Transverse colon (tissue), 4 donors: ENCODE data around the gene UBLCP1. TPM values are rescaled to one million over a fixed set of nuclear protein-coding genes. Genes with fewer than 3 reads are reported as not detected.

ENCODE experiments used
- DNase-seq: peaks from one replicate; pipeline ENCODE4 v3.0.0-alpha.2; 2019
- H3K27ac ChIP-seq, 4 donors: fragments of 200-600 bp; sonication (generic); 2 replicates each; pipeline ENCODE4 v1.5.1; 2016 to 2018; ENCODE audit warnings: inconsistent platforms in 4 of 4
- H3K27me3 ChIP-seq: fragments of 200-600 bp; sonication (generic); 2 replicates; pipeline ENCODE4 v1.5.1; 2017; ENCODE audit warnings: inconsistent platforms
- H3K36me3 ChIP-seq, 4 donors: fragments of 200-600 bp; sonication (generic); 2 replicates each; pipeline ENCODE4 v1.5.1; 2017 to 2019; ENCODE audit warnings: inconsistent platforms in 4 of 4
- H3K4me1 ChIP-seq, 4 donors: fragments of 200-600 bp; sonication (generic); 2 replicates each; pipeline ENCODE4 v1.5.1; 2017 to 2020; ENCODE audit warnings: inconsistent platforms in 4 of 4
- H3K4me3 ChIP-seq, 4 donors: fragments of 200-600 bp; sonication (generic); 1 replicate in 1 of 4; 2 replicates in 3 of 4; pipeline versions ENCODE4 v1.5.1 to v1.6.1; 2017 to 2019; ENCODE audit warnings: inconsistent platforms in 4 of 4
- H3K9me3 ChIP-seq, 2 donors: fragments of 200-600 bp; sonication (generic); 2 replicates each; pipeline ENCODE4 v1.5.1; 2017 to 2019; ENCODE audit warnings: inconsistent platforms in 2 of 2
- EP300 ChIP-seq: sonication (generic); formaldehyde crosslinking; IDR thresholded peaks from one replicate; pipeline ENCODE4 v1.6.1; 2017; ENCODE audit warnings: antibody characterized with exemption, low read depth
- POLR2A ChIP-seq: fragments of 450-650 bp; IDR thresholded peaks from one replicate; pipeline ENCODE4 v1.6.1; 2016; ENCODE audit warnings: antibody characterized with exemption, mild to moderate bottlenecking, moderate library complexity
- POLR2AphosphoS5 ChIP-seq, 3 donors: sonication (generic); formaldehyde crosslinking; IDR thresholded peaks; one replicate each; pipeline ENCODE4 v1.6.1; 2016; ENCODE audit warnings: antibody characterized with exemption in 3 of 3
- WGBS, 2 donors: methylation state at CpG; one replicate each; pipeline ENCODE4 v1.1.5; 2018; ENCODE audit warnings: low coverage in 1 of 2; 5-methylcytosine and 5-hydroxymethylcytosine counted together
- in situ Hi-C, 4 donors: fragments of 200-750 bp; cut with MboI; loops; one replicate each; pipeline versions ENCODE4 v1.15.0 to v1.15.1; 2017; ENCODE audit warnings: low sequenced_read_pairs in 3 of 4, low pct_ligation_motif_present in 1 of 4, low pct_unique_long_range_greater_than_20kb in 1 of 4
- intact Hi-C: fragments of 100-400 bp; cut with DNase I; formaldehyde crosslinking; loops from one replicate; pipeline ENCODE4 v1.15.1; 2023; ENCODE audit warnings: low total_unique reads
- total RNA-seq, 4 donors: library from RNA; depleted of rRNA; stranded (reverse); fragments of >200 nt; gene quantifications; one replicate each; pipeline ENCODE4 v1.1.0, GENCODE V29; 2016
- TF ChIP-seq, protein P1 (sequence below), 5 experiments: fragments of 200-600 bp in 3 of 5; fragments of 450-650 bp in 2 of 5; sonication (generic) in 3 of 5; IDR thresholded peaks; 1 replicate in 2 of 5; 2 replicates in 3 of 5; pipeline ENCODE4 v1.5.1; 2016 to 2017; ENCODE audit warnings: antibody characterized with exemption in 5 of 5, inconsistent platforms in 3 of 5, mild to moderate bottlenecking in 2 of 5, moderate library complexity in 1 of 5

UBLCP1 gene
- total RNA-seq, 4 donors from 2014 or later = 2.2 to 15.2 (median 8.8) TPM

DNA sequence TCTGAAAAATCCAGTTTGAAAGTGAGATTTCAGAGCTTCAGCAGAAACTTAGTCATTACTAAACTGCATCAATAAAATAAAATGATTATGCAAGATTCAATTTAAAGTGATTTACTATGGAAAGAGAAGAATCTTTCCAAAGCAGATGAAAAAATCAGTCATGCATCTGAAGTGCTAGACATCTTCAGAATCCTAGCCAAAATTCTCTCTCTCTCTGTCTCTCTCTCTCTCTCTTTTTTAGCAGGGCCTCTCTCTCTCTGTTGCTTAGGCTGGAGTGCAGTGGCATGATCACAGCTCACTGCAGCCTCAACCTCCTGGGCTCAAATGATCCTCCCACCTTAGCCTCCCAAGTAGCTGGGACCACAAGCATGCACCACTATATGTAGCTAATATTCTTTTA lies 18.2 kb upstream of the UBLCP1 start:
- Histone ChIP-seq H3K4me3 (no peak overlapping the region), H3K36me3 (no peaks in the 10 kb centered on the region), H3K9me3 (no peaks in the 10 kb centered on the region), H3K4me1 (no peaks in the 10 kb centered on the region), H3K27ac (no peak overlapping the region), H3K27me3 (peaks cover 20% of the 10 kb centered on the region)
- intact Hi-C loops (no loop called here), in situ Hi-C loops (no loop called here)
- TF ChIP-seq, protein P1, sequence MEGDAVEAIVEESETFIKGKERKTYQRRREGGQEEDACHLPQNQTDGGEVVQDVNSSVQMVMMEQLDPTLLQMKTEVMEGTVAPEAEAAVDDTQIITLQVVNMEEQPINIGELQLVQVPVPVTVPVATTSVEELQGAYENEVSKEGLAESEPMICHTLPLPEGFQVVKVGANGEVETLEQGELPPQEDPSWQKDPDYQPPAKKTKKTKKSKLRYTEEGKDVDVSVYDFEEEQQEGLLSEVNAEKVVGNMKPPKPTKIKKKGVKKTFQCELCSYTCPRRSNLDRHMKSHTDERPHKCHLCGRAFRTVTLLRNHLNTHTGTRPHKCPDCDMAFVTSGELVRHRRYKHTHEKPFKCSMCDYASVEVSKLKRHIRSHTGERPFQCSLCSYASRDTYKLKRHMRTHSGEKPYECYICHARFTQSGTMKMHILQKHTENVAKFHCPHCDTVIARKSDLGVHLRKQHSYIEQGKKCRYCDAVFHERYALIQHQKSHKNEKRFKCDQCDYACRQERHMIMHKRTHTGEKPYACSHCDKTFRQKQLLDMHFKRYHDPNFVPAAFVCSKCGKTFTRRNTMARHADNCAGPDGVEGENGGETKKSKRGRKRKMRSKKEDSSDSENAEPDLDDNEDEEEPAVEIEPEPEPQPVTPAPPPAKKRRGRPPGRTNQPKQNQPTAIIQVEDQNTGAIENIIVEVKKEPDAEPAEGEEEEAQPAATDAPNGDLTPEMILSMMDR (IDR thresholded peaks at IDR 0.05) = no peak
- no peak for TF ChIP-seq POLR2AphosphoS5 (IDR thresholded peaks at IDR 0.05)
- no peak for TF ChIP-seq POLR2A
- TF ChIP-seq EP300 = no peak
- no peak for DNase-seq

DNA sequence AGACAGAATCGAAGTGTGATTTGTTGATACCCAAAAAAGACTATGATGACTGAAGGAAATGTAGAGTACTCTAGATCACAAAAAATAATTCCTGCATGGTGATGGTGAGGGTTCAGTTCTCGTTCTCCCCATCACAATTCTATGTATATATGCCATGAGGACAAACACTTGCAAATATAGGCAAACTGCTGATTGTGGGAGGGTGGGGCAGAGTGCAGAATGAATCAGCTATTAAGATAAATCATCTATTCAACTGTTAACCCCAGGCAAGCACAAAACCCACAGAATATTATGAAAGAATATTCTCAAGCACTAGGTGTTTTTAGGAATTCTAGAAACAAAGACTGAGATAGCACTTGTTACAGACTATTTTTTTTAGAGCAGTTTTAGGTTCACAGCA lies 13.9 kb upstream of the UBLCP1 start:
- Histone ChIP-seq H3K27ac (no peak overlapping the region), H3K9me3 (no peaks in the 10 kb centered on the region), H3K27me3 (peaks cover 22% of the 10 kb centered on the region), H3K4me1 (no peaks in the 10 kb centered on the region), H3K36me3 (no peaks in the 10 kb centered on the region), H3K4me3 (no peak overlapping the region)
- DNase-seq = no peak
- 66 to 67% methylated on average over 1 to 2 of the region's 2 CpGs for WGBS, 2 donors
- in situ Hi-C loops (no loop called here), intact Hi-C loops (no loop called here)
- TF ChIP-seq EP300 (no peak), POLR2A (no peak), POLR2AphosphoS5 (IDR thresholded peaks at IDR 0.05) (no peak)
- TF ChIP-seq, protein P1 (IDR thresholded peaks at IDR 0.05) = no peak

DNA sequence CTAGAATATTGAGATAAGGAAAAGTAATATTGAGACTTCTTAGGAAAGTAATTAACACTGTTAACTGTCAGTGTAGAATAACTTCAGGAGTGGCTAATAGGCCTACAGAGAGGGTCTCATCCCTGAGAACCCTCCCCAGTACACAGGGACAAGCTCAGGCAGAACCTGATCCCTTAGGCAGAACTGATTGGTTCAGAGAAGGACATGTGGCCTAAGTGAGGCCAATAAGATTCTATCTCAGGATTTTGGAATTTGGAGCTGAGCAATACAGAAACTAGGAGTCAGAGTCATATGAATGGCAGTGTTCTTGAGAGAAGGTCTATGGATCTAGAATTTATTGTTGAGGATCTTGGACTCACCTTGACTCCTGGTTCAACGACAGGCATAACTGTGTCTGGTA lies 10.9 kb upstream of the UBLCP1 start:
- no peak overlapping the region for H3K4me3 ChIP-seq
- intact Hi-C loops (no loop called here), in situ Hi-C loops (loop anchor here in 1 of 4 donors (25.0 kb wide), 1 partner anchor 90 kb away; no protein-coding TSS in a partner anchor)
- H3K36me3 ChIP-seq = no peaks in the 10 kb centered on the region
- 86% methylated on average over 1 of the region's 1 CpG; no CpG with 5 or more reads in 1 of the 2 donors for WGBS, 2 donors
- H3K27me3 ChIP-seq = peaks cover 22% of the 10 kb centered on the region
- no peaks in the 10 kb centered on the region for H3K4me1 ChIP-seq
- TF ChIP-seq, protein P1 (IDR thresholded peaks at IDR 0.05) = no peak
- TF ChIP-seq EP300 = no peak
- no peak for TF ChIP-seq POLR2AphosphoS5 (IDR thresholded peaks at IDR 0.05)
- no peak for TF ChIP-seq POLR2A
- no peaks in the 10 kb centered on the region for H3K9me3 ChIP-seq
- no peak for DNase-seq
- H3K27ac ChIP-seq = no peak overlapping the region

DNA sequence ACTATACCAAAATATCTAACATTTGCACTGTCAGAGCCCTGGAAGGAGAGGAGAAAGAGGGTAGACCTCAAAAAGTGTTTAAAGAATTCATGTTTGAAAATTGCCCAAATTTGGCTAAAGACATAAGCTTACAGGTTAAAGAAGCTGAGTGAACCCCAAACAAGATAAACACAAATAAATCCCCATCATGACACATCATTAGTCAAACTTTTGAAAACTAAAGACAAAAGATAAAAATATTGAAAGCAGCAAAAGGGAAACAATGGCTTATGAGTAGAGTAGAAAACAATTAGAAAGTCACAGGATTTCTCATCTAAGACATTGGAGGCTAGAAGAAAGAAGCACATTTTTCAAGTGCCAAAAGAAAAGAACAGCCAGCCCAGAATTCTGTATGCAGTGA lies 6.1 kb upstream of the UBLCP1 start:
- no peak for DNase-seq
- in situ Hi-C loops = loop anchor here in 1 of 4 donors (25.0 kb wide), 1 partner anchor 95 kb away; no protein-coding TSS in a partner anchor
- no peaks in the 10 kb centered on the region for H3K36me3 ChIP-seq
- peaks cover 15% of the 10 kb centered on the region for H3K27me3 ChIP-seq
- no peaks in the 10 kb centered on the region for H3K9me3 ChIP-seq
- H3K27ac ChIP-seq = no peak overlapping the region
- intact Hi-C loops = no loop called here
- H3K4me3 ChIP-seq = no peak overlapping the region
- peaks cover 0 to 2% (median 0%) of the 10 kb centered on the region in 4 donors for H3K4me1 ChIP-seq
- TF ChIP-seq POLR2A = no peak
- no peak for TF ChIP-seq EP300
